GM21390 (cell line): Measurements from ENCODE around the gene CENPO.

Experiments
- ATAC-seq: cut with Tn5 transposase; IDR thresholded peaks from one replicate; pipeline ENCODE4 v1.9.1; 2021; ENCODE audit not compliant: unreplicated experiment

The CENPO gene

GRCh38 chr2:24792874-24793760, at the start of gene CENPO, which contains the start of gene PTRHD1:
CENPO (plus strand) TSS chr2:24793425; CDS start chr2:24793920, 495 bp downstream.
PTRHD1 (minus strand) TSS chr2:24793391; CDS start chr2:24793377, 14 bp downstream.
- ATAC-seq = peak; percentile 93

- ATAC-seq = no peak
Observed at GRCh38 chr2:24743924-24744323, 49.3 kb upstream of the CENPO start.

GRCh38 chr2:24744356-24744755, 48.9 kb upstream of the CENPO start:
- no peak for ATAC-seq

- ATAC-seq = no peak
Observed at GRCh38 chr2:24745825-24746224, 47.4 kb upstream of the CENPO start.

- ATAC-seq = no peak
Observed at GRCh38 chr2:24747299-24747698, 45.9 kb upstream of the CENPO start.

GRCh38 chr2:24749069-24749691, 44.0 kb upstream of the CENPO start:
- ATAC-seq = no peak

GRCh38 chr2:24754985-24755705, 38.1 kb upstream of the CENPO start:
- no peak for ATAC-seq

GRCh38 chr2:24756789-24757188, 36.4 kb upstream of the CENPO start:
- no peak for ATAC-seq

- no peak for ATAC-seq
Observed at GRCh38 chr2:24761866-24762265, 31.4 kb upstream of the CENPO start.

GRCh38 chr2:24762518-24762917, 30.7 kb upstream of the CENPO start:
- no peak for ATAC-seq

- ATAC-seq = no peak
Observed at GRCh38 chr2:24763843-24764242, 29.4 kb upstream of the CENPO start.

GRCh38 chr2:24766609-24767008, 26.6 kb upstream of the CENPO start:
- no peak for ATAC-seq

- ATAC-seq = no peak
Observed at GRCh38 chr2:24768013-24768412, 25.2 kb upstream of the CENPO start.

- no peak for ATAC-seq
Observed at GRCh38 chr2:24768601-24769000, 24.6 kb upstream of the CENPO start.

- ATAC-seq = no peak
Observed at GRCh38 chr2:24771061-24771460, 22.2 kb upstream of the CENPO start.

GRCh38 chr2:24771764-24772586, 21.2 kb upstream of the CENPO start:
- ATAC-seq = no peak

- ATAC-seq = no peak
Observed at GRCh38 chr2:24774373-24774772, 18.9 kb upstream of the CENPO start.

GRCh38 chr2:24779116-24779515, 14.1 kb upstream of the CENPO start:
- no peak for ATAC-seq

GRCh38 chr2:24783641-24784040, 9.6 kb upstream of the CENPO start:
- ATAC-seq = no peak

- ATAC-seq = peak; percentile 92
Observed at GRCh38 chr2:24785671-24786321, 7.4 kb upstream of the CENPO start.
